AG09309 (cell line): ENCODE data around the gene KCNK4.
"Not testable (repeated sequence)": the region's sequence is repeated elsewhere in the genome, so short reads cannot be mapped to it uniquely, and the experiment has no call there.

Experiments used
- DNase-seq: peaks from one replicate; pipeline ENCODE4 v3.0.0-alpha.2; 2010; ENCODE audit warnings: low read depth
- H3K4me3 ChIP-seq: 2 replicates; pipeline ENCODE4 v1.5.1; 2011; ENCODE audit warnings: mild to moderate bottlenecking, low read depth, low read length, moderate library complexity; ENCODE audit not compliant: control insufficient read depth
- TF ChIP-seq, protein P1 (sequence below): IDR thresholded peaks from 2 replicates; pipeline ENCODE4 v1.5.1; 2011; ENCODE audit warnings: mild to moderate bottlenecking, low read depth, low read length, inconsistent platforms; ENCODE audit not compliant: insufficient read depth, control insufficient read depth; ENCODE audit errors: missing control alignments

Gene KCNK4

DNA sequence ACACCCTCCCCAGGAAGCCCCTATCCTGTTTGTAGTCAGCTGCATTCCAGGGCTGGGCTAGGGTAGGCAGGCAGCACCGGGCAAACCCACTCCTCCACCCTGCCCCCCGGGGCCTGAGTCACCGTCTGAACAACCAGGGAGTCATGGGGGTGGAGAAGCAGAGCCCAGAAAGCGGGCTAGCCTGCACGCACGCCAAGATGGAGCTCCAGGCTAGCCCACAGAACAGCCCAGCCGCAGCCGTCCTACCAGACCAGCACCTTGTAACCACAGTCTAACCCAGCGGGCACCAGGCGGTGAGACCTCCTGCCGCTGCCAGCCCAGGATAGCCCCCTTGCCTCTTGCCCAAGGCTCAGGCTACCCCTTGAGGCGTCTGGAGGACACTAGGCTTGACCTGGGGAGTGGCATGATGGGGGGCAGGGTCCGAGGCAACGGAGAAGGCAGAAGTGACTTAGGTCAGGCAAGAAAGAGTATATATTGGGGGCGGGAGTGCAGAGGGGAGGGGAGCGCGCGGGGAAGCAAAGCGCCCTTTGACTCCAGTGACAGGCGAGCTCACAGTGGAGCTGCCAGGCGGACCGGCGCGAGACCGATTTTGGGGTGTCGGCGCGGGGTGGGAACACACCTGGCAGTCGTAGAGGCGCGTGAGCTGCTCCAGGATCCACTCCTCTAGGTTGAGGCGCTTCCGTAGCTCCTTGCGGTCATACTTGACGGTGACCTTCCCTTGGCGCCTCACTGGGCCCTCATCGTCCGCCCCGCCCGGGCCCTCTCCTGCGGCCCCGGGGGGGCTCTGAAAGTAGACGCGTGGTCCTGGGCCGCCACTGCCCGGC is 45.1 kb upstream of the KCNK4 start:
- peak; percentile 59 for DNase-seq
- H3K4me3 ChIP-seq, result peak overlapping the region; percentile 95
- TF ChIP-seq, protein P1, sequence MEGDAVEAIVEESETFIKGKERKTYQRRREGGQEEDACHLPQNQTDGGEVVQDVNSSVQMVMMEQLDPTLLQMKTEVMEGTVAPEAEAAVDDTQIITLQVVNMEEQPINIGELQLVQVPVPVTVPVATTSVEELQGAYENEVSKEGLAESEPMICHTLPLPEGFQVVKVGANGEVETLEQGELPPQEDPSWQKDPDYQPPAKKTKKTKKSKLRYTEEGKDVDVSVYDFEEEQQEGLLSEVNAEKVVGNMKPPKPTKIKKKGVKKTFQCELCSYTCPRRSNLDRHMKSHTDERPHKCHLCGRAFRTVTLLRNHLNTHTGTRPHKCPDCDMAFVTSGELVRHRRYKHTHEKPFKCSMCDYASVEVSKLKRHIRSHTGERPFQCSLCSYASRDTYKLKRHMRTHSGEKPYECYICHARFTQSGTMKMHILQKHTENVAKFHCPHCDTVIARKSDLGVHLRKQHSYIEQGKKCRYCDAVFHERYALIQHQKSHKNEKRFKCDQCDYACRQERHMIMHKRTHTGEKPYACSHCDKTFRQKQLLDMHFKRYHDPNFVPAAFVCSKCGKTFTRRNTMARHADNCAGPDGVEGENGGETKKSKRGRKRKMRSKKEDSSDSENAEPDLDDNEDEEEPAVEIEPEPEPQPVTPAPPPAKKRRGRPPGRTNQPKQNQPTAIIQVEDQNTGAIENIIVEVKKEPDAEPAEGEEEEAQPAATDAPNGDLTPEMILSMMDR, result no peak

DNA sequence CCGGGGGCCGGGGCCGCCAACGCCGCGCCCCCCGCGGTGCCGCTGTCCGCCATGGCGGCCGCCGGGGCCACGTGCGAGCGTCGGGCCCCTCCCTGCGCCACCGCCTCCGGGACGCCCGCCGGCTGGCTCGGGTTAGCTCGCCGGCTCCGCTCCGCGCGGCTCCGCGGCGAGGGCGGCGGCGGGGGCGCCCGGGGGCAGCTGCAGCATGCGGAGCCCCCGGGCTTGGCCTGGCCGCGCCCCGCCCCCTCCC is 44.6 kb upstream of the KCNK4 start:
- H3K4me3 ChIP-seq, result peak overlapping the region; percentile 95
- not testable (repeated sequence) for DNase-seq

DNA sequence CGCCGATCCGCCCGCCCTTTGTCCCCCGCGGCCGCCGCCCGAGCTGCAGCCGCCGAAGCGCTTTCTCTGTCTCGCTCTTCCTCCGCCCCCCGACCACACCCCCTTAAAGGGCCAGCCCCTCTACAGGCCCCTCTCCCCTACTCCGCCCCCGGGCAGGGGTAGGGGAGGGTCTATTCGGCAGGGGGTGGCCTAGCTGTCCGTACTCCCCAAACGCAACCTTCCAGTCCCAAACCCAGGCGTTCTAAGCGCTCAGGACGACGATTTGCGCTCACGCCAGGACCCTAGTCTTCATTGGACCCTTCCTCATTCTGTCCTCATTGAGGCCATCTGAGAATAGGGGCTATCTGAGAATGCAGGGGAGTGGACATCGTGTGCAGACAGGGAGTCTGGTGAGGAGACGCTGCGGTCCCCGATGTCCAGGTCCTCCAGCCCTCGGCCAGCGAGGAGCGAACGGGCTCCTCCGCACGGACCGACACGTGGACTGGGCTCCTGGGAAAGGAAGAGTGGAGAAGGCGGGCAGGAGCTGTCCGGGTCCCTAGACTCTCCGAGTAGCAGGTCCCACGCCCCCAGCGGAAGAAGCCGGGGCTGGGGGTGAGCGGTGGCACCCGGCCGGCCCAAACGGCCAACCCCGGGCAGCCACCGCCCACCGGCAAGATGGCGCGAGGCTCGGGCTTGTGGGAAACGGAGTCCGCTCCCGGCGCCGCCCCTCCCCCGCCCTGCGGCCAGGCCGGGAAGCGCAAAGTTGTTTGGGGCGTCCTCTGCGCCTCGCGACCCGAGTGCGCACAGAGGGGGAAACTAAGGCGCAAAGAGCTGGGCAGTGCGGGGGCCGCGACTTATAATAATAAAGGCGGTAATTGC is 44.0 kb upstream of the KCNK4 start, which contains the start of gene PPP1R14B:
PPP1R14B (minus strand) TSS at position 73 of the 858 bp plus-strand sequence. CDS start 270 bp downstream, outside the sequence.
- no peak for DNase-seq
- H3K4me3 ChIP-seq, result peak within 1 kb of the TSS; percentile 95
- TF ChIP-seq, protein P1, result no peak

DNA sequence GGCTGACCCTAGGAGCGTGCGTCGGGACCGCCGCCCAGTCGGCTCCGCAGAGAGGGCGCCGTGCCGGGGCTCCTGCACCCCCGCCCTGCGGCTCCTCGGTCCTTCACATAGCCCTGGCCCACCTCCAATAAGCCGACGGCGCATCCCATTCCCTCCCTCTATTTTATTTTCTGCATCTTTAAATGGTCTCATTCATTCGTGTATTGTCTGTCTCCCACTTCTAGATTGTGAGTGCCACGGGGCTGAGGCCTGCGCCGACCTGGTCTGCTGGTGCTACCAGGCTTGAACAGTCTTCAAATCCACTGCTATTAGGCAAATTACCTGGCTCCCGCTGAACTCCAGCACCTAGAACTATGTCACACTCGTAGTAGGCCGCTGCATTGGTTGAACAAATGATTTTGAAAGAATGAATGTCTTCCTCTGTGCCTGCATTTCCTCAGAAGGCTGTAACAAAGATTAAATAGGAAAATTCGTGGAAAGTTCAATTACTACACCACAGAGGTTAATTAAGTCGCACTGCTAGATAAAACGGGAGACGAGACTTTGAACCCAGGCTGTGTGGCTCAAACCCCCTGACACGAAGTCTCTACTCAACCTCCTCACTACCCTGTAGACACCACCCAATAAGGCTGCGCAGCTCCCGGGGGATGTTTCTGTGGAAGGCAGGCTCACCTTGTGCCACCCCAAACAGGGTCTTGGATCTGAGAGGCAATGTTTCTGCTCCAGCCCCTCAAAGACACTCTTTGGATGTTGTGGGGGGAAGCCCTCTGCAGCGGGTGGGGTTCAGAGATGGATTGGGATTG is 43.2 kb upstream of the KCNK4 start:
- DNase-seq, result no peak
- H3K4me3 ChIP-seq, result peak overlapping the region; percentile 81
- TF ChIP-seq, protein P1, result no peak

DNA sequence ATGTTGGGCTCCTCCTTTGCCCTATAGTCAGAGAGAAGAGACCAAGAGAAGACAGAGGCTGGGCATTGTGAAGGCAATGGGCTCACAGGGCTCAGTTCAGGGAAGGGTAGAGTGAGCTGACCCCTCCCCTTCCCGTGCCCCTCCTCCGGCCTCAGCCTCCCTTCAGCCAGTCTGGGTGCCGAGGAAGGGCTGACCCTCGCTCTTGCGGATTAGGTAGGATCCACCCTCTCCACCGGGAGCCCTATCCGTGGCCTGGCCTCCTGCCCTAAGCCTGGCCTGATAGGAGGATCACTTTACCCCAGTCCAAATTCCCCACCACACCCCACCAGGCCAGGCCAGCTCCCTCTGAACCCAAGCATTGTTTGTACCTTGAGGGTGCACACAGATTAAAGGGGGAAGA is 42.5 kb upstream of the KCNK4 start:
- H3K4me3 ChIP-seq, result no peak overlapping the region
- DNase-seq, result no peak
- TF ChIP-seq, protein P1, result no peak

DNA sequence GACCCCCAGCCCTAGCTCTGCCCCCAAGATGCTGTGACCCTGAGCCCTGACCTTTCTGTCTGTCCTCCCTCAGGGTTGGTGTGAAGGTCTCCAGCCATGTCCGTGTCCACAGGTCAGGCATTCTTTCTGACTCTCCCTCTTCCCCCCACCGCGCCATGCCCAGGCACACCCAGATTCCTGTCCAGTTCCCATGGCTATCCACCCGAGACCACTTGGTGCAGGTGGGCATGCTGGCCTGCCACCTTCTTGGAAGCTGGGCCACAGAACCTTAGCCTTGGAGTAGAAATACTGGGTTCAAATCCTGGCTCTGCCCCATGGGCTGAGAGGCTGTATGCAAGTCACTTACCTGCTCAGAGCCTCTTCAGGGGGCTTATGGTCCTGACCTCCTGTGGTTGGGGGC is 42.1 kb upstream of the KCNK4 start:
- no peak overlapping the region for H3K4me3 ChIP-seq
- TF ChIP-seq, protein P1, result no peak
- no peak for DNase-seq
